SK-N-MC (cell line): ENCODE data around the gene USP6.
"Not testable (repeated sequence)": the region's sequence is repeated elsewhere in the genome, so short reads cannot be mapped to it uniquely, and the experiment has no call there.

Experiments used
- EZH2 ChIP-seq: fragments of 200-600 bp; sonication (generic); IDR thresholded peaks from one replicate; pipeline ENCODE4 v1.6.1; 2017; ENCODE audit warnings: antibody characterized with exemption
- FOXP2 ChIP-seq: optimal IDR thresholded peaks from 2 replicates; pipeline ENCODE3; 2011; ENCODE audit warnings: mild to moderate bottlenecking, moderate library complexity; ENCODE audit not compliant: insufficient read depth; ENCODE audit errors: extremely low read length, control extremely low read depth
- POLR2AphosphoS5 ChIP-seq: IDR thresholded peaks from 2 replicates; pipeline ENCODE4 v1.6.1; 2012; ENCODE audit warnings: mild to moderate bottlenecking, low read depth, low read length, borderline replicate concordance

GRCh38 chr17:5136580-5137412 is 21.0 kb downstream of the USP6 start:
- TF ChIP-seq EZH2, POLR2AphosphoS5, FOXP2: not testable (repeated sequence)
